Measurements from ENCODE around the gene TBC1D14. TPM values are rescaled to one million over a fixed set of nuclear protein-coding genes. Genes with fewer than 3 reads are reported as not detected.

The TBC1D14 gene
- total RNA-seq, 1 donor from 2014 or later = 33.2 TPM

DNA sequence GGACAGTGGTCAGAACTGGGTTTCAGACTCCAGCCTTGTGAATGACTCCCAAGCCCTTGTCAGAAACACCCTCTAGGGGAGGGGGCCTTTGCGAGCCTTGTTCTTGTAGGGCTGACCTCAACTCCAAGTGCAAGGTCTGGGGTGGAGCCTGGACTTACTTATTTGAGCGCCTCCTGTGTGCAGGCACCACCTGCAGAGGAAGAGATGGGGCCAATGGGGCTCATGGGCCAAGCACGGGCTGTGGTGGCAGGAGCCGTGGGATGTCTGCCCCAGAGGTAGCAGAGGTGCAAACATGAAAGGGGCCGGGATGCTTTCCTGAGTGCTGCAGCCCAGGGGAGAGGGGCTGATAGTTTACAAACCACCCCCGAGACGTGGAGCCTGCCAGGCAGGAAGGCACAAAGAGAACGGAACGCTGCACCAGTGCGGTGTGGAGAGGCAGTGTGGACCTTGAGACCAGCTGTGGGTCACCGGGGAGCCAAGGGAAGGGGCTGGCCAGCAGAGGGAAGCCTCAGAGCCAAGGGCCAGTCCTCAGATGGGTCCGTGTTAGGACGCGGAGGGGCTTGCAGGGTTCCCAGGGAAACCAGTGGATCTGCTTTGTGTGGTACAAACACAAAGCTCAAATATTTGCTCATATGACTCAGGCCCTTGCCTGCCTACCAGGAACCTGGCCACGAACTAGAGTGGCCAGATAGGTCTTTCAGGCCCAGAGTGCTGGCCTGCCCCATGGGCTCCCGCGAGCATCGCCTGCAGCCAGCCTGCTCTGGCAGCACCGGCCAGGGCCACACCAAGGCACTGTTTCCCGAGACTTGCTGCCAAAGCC is 124.8 kb downstream of the TBC1D14 start:
- Mint-ChIP-seq H3K27ac (ENCODE audit: unreplicated experiment) (no peak overlapping the region), H3K36me3 (ENCODE audit: unreplicated experiment) (peaks cover 14% of the 10 kb centered on the region), H3K9me3 (ENCODE audit: unreplicated experiment) (no peaks in the 10 kb centered on the region), H3K4me3 (ENCODE audit: unreplicated experiment) (no peak overlapping the region), H3K27me3 (ENCODE audit: unreplicated experiment) (no peaks in the 10 kb centered on the region), H3K4me1 (ENCODE audit: unreplicated experiment) (peaks cover 38% of the 10 kb centered on the region)
- no peak for DNase-seq (ENCODE audit: extremely low spot score, unreplicated experiment)
- TF ChIP-seq, protein P1, sequence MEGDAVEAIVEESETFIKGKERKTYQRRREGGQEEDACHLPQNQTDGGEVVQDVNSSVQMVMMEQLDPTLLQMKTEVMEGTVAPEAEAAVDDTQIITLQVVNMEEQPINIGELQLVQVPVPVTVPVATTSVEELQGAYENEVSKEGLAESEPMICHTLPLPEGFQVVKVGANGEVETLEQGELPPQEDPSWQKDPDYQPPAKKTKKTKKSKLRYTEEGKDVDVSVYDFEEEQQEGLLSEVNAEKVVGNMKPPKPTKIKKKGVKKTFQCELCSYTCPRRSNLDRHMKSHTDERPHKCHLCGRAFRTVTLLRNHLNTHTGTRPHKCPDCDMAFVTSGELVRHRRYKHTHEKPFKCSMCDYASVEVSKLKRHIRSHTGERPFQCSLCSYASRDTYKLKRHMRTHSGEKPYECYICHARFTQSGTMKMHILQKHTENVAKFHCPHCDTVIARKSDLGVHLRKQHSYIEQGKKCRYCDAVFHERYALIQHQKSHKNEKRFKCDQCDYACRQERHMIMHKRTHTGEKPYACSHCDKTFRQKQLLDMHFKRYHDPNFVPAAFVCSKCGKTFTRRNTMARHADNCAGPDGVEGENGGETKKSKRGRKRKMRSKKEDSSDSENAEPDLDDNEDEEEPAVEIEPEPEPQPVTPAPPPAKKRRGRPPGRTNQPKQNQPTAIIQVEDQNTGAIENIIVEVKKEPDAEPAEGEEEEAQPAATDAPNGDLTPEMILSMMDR (IDR thresholded peaks at IDR 0.05) = no peak

DNA sequence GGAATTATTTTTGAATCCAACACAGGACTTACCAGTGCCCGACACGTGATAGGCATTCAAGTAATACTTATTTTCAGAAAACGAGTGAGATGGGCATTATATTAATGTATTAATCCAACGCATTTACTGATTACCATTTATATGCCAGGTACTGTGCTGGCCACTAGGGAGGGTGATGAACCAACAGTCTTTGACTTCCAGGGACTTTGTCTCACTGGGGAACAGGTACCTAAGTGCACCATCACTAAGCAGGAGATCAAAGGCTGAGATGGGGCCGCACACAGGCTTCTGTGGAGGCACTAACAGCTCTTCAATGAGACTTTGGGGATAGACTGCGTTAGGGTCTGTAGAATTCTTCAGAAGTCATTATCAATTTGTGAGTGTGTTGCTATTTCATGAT is 127.8 kb downstream of the TBC1D14 start:
- Mint-ChIP-seq H3K4me3 (ENCODE audit: unreplicated experiment) (no peak overlapping the region), H3K27me3 (ENCODE audit: unreplicated experiment) (no peaks in the 10 kb centered on the region), H3K4me1 (ENCODE audit: unreplicated experiment) (peaks cover 32% of the 10 kb centered on the region), H3K36me3 (ENCODE audit: unreplicated experiment) (peaks cover 3% of the 10 kb centered on the region), H3K27ac (ENCODE audit: unreplicated experiment) (no peak overlapping the region), H3K9me3 (ENCODE audit: unreplicated experiment) (no peaks in the 10 kb centered on the region)
- TF ChIP-seq, protein P1 (IDR thresholded peaks at IDR 0.05) = no peak
- no peak for DNase-seq (ENCODE audit: extremely low spot score, unreplicated experiment)

DNA sequence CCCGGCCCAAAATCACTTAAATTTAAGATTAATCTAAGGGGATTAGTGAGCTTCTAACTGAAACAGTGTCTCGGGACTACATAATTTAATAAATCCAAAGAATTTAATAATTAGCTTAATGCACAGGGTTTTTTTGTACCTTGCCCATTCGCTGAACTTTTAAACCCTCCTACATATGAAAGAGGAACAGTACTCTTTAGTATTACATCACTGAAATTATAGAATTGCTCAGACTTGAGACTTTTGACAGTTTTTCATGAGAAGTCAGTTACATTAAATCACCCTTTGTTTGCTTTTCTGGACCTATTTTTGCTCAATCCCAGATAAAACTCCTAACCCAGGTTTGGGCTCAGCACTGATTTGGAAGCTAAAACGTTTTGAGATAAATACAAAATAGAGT is 131.1 kb downstream of the TBC1D14 start:
- no peak overlapping the region for H3K27ac Mint-ChIP-seq (ENCODE audit: unreplicated experiment)
- no peaks in the 10 kb centered on the region for H3K9me3 Mint-ChIP-seq (ENCODE audit: unreplicated experiment)
- peaks cover 43% of the 10 kb centered on the region for H3K4me1 Mint-ChIP-seq (ENCODE audit: unreplicated experiment)
- no peak for DNase-seq (ENCODE audit: extremely low spot score, unreplicated experiment)
- H3K36me3 Mint-ChIP-seq (ENCODE audit: unreplicated experiment) = peaks cover 3% of the 10 kb centered on the region
- H3K27me3 Mint-ChIP-seq (ENCODE audit: unreplicated experiment) = no peaks in the 10 kb centered on the region
- H3K4me3 Mint-ChIP-seq (ENCODE audit: unreplicated experiment) = no peak overlapping the region
- TF ChIP-seq, protein P1 (IDR thresholded peaks at IDR 0.05) = no peak

DNA sequence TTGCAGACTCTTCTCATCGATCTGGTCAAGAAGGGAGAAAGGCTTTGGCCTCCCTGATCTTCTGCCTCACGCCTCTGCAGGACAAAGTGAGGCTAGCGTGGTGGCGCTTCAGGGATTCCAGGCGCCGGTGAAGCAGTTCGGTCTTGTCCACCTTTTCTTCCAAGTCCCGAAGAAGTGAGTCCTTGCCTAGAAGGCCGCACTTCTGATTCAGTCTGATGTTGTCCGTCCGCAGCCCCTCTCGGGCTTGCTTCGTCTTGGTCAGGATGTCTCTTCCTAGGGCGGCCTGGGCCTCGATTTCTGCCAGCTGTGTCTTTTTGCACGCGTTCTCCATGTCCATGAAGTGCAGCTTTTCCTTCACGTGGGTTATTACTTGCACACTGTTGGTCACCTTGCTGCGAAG is 131.6 kb downstream of the TBC1D14 start:
- Mint-ChIP-seq H3K27ac (ENCODE audit: unreplicated experiment) (no peak overlapping the region), H3K9me3 (ENCODE audit: unreplicated experiment) (no peaks in the 10 kb centered on the region), H3K4me1 (ENCODE audit: unreplicated experiment) (peaks cover 45% of the 10 kb centered on the region), H3K36me3 (ENCODE audit: unreplicated experiment) (peaks cover 3% of the 10 kb centered on the region), H3K4me3 (ENCODE audit: unreplicated experiment) (peak overlapping the region; percentile 90), H3K27me3 (ENCODE audit: unreplicated experiment) (no peaks in the 10 kb centered on the region)
- TF ChIP-seq, protein P1 (IDR thresholded peaks at IDR 0.05) = no peak
- DNase-seq (ENCODE audit: extremely low spot score, unreplicated experiment) = no peak

DNA sequence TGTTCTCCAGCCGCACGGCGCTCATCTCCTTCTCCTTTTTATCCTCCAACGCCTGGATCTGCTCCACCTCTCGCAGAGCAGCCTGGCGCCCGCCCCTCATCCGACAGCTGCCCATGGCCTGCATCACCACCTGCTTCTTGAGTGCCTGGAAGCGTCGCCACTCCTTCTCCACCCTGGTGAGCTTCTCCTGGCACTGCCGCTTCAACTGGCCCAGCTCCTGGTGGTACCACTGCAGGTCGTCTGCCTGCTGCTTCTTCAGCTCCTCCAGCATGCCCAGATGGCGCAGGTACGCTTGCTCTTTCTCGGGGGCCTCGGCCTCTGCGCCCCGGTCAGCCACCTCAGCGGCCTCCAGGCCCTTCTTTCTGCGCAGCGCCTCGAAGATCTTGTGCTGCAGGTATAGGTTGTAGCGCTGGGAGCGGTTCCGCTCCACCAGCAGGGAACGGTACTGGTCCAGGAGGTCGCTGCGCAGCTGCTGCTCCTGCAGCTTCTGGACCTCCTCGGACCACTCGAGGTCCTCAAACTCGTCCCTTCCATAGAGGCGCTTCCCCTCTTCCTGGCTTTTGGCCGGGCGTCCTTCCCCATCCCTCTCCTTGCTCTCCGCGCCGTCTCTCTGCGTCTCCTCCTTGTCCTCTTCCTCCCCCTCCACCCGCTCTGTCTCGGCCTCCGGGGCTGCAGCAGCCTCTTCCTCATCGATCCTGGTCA is 132.3 kb downstream of the TBC1D14 start:
- peaks cover 45% of the 10 kb centered on the region for H3K4me1 Mint-ChIP-seq (ENCODE audit: unreplicated experiment)
- no peaks in the 10 kb centered on the region for H3K27me3 Mint-ChIP-seq (ENCODE audit: unreplicated experiment)
- peak overlapping the region; percentile 90 for H3K4me3 Mint-ChIP-seq (ENCODE audit: unreplicated experiment)
- DNase-seq (ENCODE audit: extremely low spot score, unreplicated experiment) = no peak
- TF ChIP-seq, protein P1 (IDR thresholded peaks at IDR 0.05) = no peak
- peak overlapping the region; percentile 90 for H3K27ac Mint-ChIP-seq (ENCODE audit: unreplicated experiment)
- peaks cover 3% of the 10 kb centered on the region for H3K36me3 Mint-ChIP-seq (ENCODE audit: unreplicated experiment)
- H3K9me3 Mint-ChIP-seq (ENCODE audit: unreplicated experiment) = no peaks in the 10 kb centered on the region

Data from osteocyte (in vitro differentiated cells).